ENCODE measurements around the gene CYP2J2.
"Not testable (repeated sequence)": the region's sequence is repeated elsewhere in the genome, so short reads cannot be mapped to it uniquely, and the experiment has no call there.

CYP2J2 gene

DNA sequence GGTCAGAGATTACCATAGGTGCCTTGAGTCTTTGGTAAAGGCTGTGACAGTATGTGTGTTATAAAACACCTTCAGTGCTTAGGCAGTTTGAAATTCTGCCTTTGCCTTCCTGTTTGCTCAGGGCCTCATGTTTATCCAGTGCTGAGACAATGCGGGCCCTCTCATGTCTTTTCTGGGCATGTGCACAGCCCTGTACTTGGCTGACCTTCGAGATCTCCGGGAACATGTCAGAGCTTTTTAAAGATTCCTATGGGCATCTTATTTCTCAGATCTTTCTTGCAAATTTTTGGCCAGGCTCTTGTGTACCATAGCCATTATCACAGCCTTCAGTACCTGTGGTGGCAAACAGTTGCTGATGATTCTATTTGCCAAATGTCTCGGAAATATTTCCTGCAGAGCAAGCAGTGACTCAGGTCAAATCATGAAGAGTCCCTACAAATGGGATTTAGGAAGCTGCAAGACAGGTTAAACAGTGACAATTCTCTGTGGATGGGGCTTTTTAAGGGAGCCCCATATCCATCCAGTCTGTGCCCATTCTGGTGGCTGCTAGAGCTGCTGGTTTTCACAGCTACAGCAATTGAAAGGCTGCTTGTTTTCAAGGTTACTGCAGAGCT lies 69.7 kb downstream of the CYP2J2 start:
- TF ChIP-seq CTCF (IDR thresholded peaks at IDR 0.05; ENCODE audit: extremely low read depth, missing control alignments) = no peak
- DNase-seq (ENCODE audit: low spot score) = no peak

GRCh38 chr1:59855297-59855696 lies 71.3 kb downstream of the CYP2J2 start:
- not testable (repeated sequence) for DNase-seq (ENCODE audit: low spot score)

GRCh38 chr1:59852117-59852516 lies 74.5 kb downstream of the CYP2J2 start:
- no peak for TF ChIP-seq CTCF (IDR thresholded peaks at IDR 0.05; ENCODE audit: extremely low read depth, missing control alignments)
- no peak for DNase-seq (ENCODE audit: low spot score)

DNA sequence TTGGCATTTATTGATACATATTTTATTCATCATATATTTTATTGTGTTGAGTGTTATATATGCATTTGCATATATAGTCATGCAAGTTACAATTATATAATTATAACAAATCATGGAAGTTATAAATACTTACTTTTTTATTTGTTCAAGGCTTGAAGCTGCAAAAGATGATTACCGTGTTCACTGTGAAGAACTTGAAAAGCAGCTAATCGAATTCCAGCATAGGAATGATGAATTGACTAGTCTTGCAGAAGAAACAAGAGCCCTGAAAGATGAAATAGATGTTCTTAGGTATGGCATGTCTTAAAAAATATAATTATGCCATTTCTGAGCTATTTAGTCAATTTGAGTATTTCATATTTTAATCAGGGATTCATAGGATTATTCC lies 79.7 kb downstream of the CYP2J2 start:
- no peak for DNase-seq (ENCODE audit: low spot score)
- no peak for TF ChIP-seq CTCF (IDR thresholded peaks at IDR 0.05; ENCODE audit: extremely low read depth, missing control alignments)

GRCh38 chr1:59846209-59846894 lies 80.2 kb downstream of the CYP2J2 start:
- no peak for TF ChIP-seq CTCF (IDR thresholded peaks at IDR 0.05; ENCODE audit: extremely low read depth, missing control alignments)
- no peak for DNase-seq (ENCODE audit: low spot score)

DNA sequence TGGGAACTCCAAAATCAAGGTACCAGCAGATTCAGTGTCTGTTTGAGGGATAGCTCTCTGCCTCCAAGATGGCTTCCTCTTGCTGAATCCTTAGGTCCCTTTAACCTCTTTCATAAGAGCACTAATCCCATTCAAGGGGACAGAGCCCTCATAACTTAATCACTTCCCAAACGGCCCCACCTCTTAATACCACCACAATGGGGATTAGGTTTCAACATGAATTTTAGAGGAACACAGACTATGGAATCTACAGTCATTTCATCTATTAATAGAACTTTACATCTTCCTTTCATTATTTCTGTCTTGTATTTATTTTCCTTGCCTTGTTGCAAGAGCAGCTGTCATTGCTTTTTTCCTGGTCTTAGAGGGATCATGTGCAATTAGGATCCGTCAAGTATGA lies 81.5 kb downstream of the CYP2J2 start:
- no peak for TF ChIP-seq CTCF (IDR thresholded peaks at IDR 0.05; ENCODE audit: extremely low read depth, missing control alignments)
- no peak for DNase-seq (ENCODE audit: low spot score)

Data from GM20000 (cell line).